RPMI8226 (cell line): ENCODE measurements around the gene AKAP13.
"Not testable (repeated sequence)": the region's sequence is repeated elsewhere in the genome, so short reads cannot be mapped to it uniquely, and the experiment has no call there.

Experiments used
- DNase-seq: peaks from one replicate; pipeline ENCODE4 v3.0.0-alpha.2; 2015

AKAP13 gene

GRCh38 chr15:85348048-85348766 lies 32.2 kb upstream of the AKAP13 start:
- not testable (repeated sequence) for DNase-seq

GRCh38 chr15:85349062-85349461 lies 31.3 kb upstream of the AKAP13 start:
- not testable (repeated sequence) for DNase-seq

GRCh38 chr15:85350395-85350794 lies 30.0 kb upstream of the AKAP13 start:
- no peak for DNase-seq

GRCh38 chr15:85351501-85351900 lies 28.9 kb upstream of the AKAP13 start:
- not testable (repeated sequence) for DNase-seq

GRCh38 chr15:85351965-85352364 lies 28.4 kb upstream of the AKAP13 start:
- no peak for DNase-seq

DNA sequence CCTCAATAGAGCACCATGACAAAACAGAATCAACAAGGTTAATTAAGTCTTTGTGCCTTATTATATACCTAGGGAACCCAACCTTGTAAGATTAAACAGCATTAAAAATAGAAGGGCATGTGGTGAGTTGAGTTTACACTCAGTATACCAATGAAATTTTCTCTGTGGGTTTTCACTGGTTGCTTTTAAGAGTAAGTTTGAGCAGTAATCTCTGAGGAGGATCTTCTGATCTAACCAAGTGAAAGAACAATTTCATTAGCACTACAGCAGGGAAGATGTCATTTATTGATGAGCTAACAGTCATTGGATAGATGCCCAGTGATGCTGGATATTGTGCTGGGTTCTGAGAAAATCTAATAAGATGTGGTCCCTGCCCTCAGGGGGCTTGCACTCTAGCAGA lies 26.9 kb upstream of the AKAP13 start:
- DNase-seq, result no peak

DNA sequence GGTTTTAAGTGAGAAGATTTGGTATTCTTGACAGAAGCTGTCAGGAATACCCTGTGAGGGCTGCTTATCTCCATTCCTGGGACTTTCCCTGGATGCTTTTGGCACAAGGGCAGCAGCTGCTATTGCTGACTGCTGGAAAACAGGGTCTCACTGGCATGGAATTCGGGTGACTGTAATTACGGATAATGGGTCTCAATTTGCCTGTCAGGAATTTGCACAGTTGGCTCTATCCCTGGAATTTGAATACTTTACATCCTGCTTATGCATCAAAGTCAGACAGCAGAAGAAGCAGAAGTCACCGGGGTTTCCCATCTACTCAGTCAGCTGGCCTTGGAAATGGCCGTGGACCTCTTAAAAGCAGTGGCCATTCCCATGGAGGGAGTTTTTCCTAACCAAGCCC lies 25.9 kb upstream of the AKAP13 start:
- no peak for DNase-seq

GRCh38 chr15:85354948-85355347 lies 25.5 kb upstream of the AKAP13 start:
- DNase-seq, result no peak

DNA sequence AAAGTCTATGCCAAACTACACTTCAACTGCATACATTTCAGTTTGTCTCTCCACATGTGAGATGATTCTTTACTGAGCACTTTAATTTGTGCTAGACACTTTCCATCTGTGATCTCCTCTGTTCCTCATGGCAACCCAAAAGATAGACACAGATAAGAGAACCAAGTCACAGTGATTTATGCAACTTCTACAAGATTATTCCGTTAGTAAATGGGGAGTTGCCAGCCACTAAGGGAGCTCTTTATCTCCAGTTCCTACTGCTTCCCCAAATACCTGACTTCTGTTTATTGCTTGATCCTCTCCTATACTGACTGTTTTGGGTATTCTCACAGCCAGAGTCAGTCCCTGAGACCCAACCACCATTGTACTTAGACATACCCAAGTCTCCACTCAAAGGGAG lies 24.1 kb upstream of the AKAP13 start:
- DNase-seq, result no peak

- no peak for DNase-seq
These were observed 19.1 kb upstream of the AKAP13 start for GRCh38 chr15:85361323-85361722.

GRCh38 chr15:85362436-85363081 lies 17.8 kb upstream of the AKAP13 start:
- DNase-seq, result no peak

DNA sequence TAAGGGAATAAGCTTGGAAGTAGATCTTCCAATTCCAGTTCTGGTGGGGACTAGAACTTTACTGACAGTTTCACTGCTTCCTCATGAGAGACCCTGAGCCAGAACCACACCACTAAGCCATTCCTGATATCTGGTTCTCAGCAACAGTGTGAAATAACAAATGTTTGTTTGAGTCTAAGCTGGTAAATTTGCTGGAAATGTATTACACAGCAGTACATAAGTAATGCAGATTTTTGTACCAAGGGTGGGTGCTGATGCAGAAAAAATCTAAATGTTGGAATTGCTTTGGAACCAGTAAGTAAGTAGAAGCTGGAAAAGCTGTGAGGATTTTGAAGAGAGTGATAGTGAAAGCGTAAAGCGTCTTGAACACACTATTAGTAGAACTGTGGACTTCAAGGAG lies 14.4 kb upstream of the AKAP13 start:
- DNase-seq, result no peak

DNA sequence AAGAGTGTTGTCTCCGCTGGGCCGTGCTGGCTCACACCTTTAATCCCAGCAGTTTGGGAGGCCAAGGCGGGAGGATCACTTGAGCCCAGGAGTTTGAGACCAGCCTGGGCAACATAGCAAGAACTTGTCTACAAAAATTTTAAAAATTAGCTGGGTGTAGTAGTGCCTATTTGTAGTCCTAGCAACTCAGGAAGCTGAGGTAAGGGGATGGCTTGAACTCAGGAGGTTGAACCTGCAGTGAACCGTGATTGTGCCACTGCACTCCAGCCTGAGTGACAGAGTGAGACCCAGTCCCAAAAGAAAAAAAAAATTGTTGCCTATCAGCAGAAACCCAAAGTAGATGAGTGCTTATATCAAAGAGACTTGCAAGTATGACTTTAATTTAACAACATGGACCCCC lies 12.7 kb upstream of the AKAP13 start:
- no peak for DNase-seq

DNA sequence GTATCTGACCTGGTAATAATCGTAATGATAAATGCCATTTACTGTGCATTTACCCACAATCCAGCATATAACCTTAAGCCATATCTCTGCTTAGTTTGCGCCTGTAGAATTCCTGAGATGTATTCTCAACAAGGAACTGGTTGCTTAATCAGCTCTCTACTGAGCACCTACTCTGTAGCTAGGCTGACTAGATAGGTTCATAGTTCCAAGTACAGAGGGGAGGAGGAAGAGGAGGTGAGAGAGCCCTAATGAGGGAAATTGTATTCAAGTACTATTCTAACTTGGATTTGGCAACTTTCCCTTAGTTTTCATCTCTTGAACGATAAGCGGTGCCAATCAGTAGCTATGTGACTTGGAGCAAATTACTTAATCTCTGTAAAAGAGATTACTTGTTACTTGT lies 5.6 kb upstream of the AKAP13 start:
- DNase-seq, result no peak

- no peak for DNase-seq
These were observed 3.1 kb upstream of the AKAP13 start for GRCh38 chr15:85377269-85377668.

GRCh38 chr15:85377986-85378385 lies 2.4 kb upstream of the AKAP13 start:
- DNase-seq, result no peak

- peak; percentile 45 for DNase-seq
These were observed 836 bp upstream of the AKAP13 start for GRCh38 chr15:85379403-85380131.

- peak; percentile 53 for DNase-seq
These were observed 624 bp downstream of the AKAP13 start for GRCh38 chr15:85380812-85381642.

GRCh38 chr15:85381850-85382751 lies 1.7 kb downstream of the AKAP13 start:
- no peak for DNase-seq

- DNase-seq, result no peak
These were observed 2.5 kb downstream of the AKAP13 start for GRCh38 chr15:85382942-85383341.

DNA sequence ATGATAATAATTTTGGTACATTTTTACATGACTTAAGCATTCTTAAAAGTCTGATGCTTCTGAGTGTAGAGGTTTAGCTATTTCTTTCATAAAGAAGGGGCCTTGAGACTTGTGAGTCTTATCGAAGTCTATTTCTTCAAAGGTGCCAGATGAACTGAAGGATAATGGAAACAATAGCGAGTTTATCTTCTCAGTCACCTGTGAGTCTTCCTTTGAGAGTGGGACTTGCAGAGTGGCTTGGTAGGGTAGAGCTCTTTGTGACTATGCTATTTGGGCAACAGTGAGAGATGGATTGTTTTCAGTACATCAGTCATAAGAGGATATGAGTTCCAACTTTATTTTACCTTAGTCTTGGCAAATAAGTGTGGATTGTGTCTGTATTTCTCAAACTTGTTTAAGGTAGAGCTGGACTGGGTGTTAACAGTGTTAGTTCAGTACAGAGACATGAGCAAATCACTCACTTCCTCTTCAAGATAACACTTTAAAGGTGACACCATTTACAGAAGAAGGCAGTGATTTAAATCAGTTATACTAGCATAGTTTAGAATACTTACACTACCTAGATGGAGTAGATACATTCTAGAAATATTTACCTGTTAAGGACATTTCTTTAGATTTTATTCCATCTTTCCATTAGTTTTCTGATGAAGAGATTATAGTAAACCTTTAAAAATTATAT lies 3.2 kb downstream of the AKAP13 start:
- no peak for DNase-seq
